IMR-90 (cell line): Measurements from ENCODE around the gene CRCP.

ENCODE experiments used
- CEBPB ChIP-seq: IDR thresholded peaks from 2 replicates; pipeline ENCODE4 v1.6.1; 2012; ENCODE audit warnings: low read depth, low read length, improper control_type of control experiment
- MXI1 ChIP-seq: IDR thresholded peaks from 2 replicates; pipeline ENCODE4 v1.6.1; 2012; ENCODE audit warnings: low read depth, mild to moderate bottlenecking, low read length, moderate library complexity, borderline replicate concordance
- POLR2A ChIP-seq: IDR thresholded peaks from 2 replicates; pipeline ENCODE4 v1.6.1; 2012; ENCODE audit warnings: mild to moderate bottlenecking, low read depth, low read length
- RAD21 ChIP-seq: IDR thresholded peaks from 2 replicates; pipeline ENCODE4 v1.6.1; 2012; ENCODE audit warnings: low read length, improper control_type of control experiment
- RCOR1 ChIP-seq: IDR thresholded peaks from 2 replicates; pipeline ENCODE4 v1.6.1; 2012; ENCODE audit warnings: mild to moderate bottlenecking, low read length, improper control_type of control experiment; ENCODE audit not compliant: insufficient replicate concordance
- TF ChIP-seq, protein P1 (sequence below): conservative IDR thresholded peaks from 2 replicates; pipeline ENCODE4 v1.5.1; 2012; ENCODE audit warnings: mild to moderate bottlenecking, low read depth, low read length, improper control_type of control experiment

DNA sequence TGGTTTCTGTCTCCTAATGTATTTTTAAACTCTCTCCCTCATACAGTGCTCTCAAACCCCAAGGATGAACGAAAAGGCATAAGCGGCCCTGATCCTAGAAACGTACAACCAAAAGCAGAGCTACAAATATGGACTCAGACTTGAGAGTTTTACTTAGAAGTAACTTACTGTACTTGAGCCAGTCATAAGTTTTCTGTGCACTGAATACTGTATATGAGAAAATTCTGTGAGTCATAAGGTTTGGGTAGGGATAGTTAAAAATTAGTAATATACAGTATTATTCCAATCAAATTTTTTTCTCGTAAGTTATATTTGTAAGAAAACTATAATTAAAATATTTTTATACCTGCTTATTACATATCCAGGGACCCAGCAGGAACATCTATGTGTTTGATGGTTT, 44.9 kb upstream of the CRCP start:
- no peak for TF ChIP-seq POLR2A
- TF ChIP-seq, protein P1, sequence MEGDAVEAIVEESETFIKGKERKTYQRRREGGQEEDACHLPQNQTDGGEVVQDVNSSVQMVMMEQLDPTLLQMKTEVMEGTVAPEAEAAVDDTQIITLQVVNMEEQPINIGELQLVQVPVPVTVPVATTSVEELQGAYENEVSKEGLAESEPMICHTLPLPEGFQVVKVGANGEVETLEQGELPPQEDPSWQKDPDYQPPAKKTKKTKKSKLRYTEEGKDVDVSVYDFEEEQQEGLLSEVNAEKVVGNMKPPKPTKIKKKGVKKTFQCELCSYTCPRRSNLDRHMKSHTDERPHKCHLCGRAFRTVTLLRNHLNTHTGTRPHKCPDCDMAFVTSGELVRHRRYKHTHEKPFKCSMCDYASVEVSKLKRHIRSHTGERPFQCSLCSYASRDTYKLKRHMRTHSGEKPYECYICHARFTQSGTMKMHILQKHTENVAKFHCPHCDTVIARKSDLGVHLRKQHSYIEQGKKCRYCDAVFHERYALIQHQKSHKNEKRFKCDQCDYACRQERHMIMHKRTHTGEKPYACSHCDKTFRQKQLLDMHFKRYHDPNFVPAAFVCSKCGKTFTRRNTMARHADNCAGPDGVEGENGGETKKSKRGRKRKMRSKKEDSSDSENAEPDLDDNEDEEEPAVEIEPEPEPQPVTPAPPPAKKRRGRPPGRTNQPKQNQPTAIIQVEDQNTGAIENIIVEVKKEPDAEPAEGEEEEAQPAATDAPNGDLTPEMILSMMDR: no peak
- no peak for TF ChIP-seq MXI1
- TF ChIP-seq RCOR1: no peak
- no peak for TF ChIP-seq RAD21
- TF ChIP-seq CEBPB: no peak
